GM12878 (cell line): ENCODE data around the gene ISLR. TPM values are rescaled to one million over a fixed set of nuclear protein-coding genes. Genes with fewer than 3 reads are reported as not detected.

Experiments
- ATAC-seq: fragments of 200-7000 bp; cut with Tn5 transposase; 3 replicates; pipeline ENCODE4 v1.9.1; 2020; ENCODE audit warnings: mild to moderate bottlenecking, moderate library complexity
- BruUV-seq: library from RNA; stranded (reverse); fragments of 400-500 nt; replicated peaks from 2 replicates; lab custom pipeline; 2021; lab: Mats Ljungman, UMichigan
- CTCF ChIA-PET: fragments of 300-600 bp; sonication (Branson Sonifier 250); formaldehyde crosslinking; extraction: SDS; loops from one replicate; lab custom pipeline; 2021; ENCODE audit warnings: inconsistent platforms; lab: Yijun Ruan, JAX
- POLR2A ChIA-PET: fragments of 350-600 bp; formaldehyde crosslinking; extraction: SDS; loops from one replicate; lab custom pipeline; 2021; ENCODE audit warnings: inconsistent platforms; lab: Charles Lee
- RAD21 ChIA-PET: fragments of 300-600 bp; sonication (Branson Sonifier 250); formaldehyde crosslinking; loops from one replicate; lab custom pipeline; 2023; ENCODE audit warnings: antibody characterized with exemption; ENCODE audit not compliant: unreplicated experiment; lab: Charles Lee
- SMC1A ChIA-PET: fragments of 300-600 bp; sonication (Branson Sonifier 250); formaldehyde crosslinking; loops from one replicate; lab custom pipeline; 2023; ENCODE audit not compliant: unreplicated experiment, uncharacterized antibody; lab: Charles Lee
- DNase-seq: peaks from one replicate; pipeline ENCODE4 v3.0.0-alpha.2; 2011; ENCODE audit warnings: low read depth, low spot score
- FAIRE-seq: peaks from 3 replicates; lab custom pipeline; 2011; peaks lifted over from hg19 to GRCh38; lab: Jason Lieb, UNC
- H2AFZ ChIP-seq: 2 replicates; pipeline ENCODE4 v1.6.0; 2011; ENCODE audit warnings: low read depth, low read length, control low read depth; ENCODE audit not compliant: control insufficient read depth
- H3K27ac ChIP-seq: 2 replicates; pipeline ENCODE4 v1.5.1; 2011; ENCODE audit warnings: control low read depth; ENCODE audit not compliant: control insufficient read depth, insufficient read depth
- H3K27me3 ChIP-seq, 2 experiments: replicated peaks in 1 of 2; 2 replicates each; pipeline versions ENCODE4 v1.6.0 to v1.6.1; 2011; ENCODE audit warnings: low read length in 1 of 2; ENCODE audit not compliant: control insufficient read depth in 2 of 2, insufficient read depth in 2 of 2
- H3K36me3 ChIP-seq, 2 experiments: 2 replicates each; pipeline ENCODE4 v1.5.1; 2011; ENCODE audit warnings: low read length in 1 of 2; ENCODE audit not compliant: control insufficient read depth in 2 of 2, insufficient read depth in 2 of 2
- H3K4me1 ChIP-seq: 2 replicates; pipeline ENCODE4 v1.6.1; 2011; ENCODE audit warnings: mild to moderate bottlenecking, low read length, moderate library complexity, mixed read lengths; ENCODE audit not compliant: control insufficient read depth, insufficient read depth
- H3K4me2 ChIP-seq: 2 replicates; pipeline ENCODE4 v1.6.0; 2011; ENCODE audit warnings: control low read depth; ENCODE audit not compliant: control insufficient read depth, insufficient read depth
- H3K4me3 ChIP-seq: fragments of 200-600 bp; sonication (generic); 2 replicates; pipeline ENCODE4 v1.5.1; 2016
- H3K79me2 ChIP-seq: 2 replicates; pipeline ENCODE4 v1.6.0; 2011; ENCODE audit warnings: low read length; ENCODE audit not compliant: control insufficient read depth, insufficient read depth
- H3K9ac ChIP-seq: 2 replicates; pipeline ENCODE4 v1.8.0; 2011; ENCODE audit warnings: low read length, control low read depth, mixed read lengths; ENCODE audit not compliant: control insufficient read depth, insufficient read depth
- H3K9me3 ChIP-seq: replicated peaks from 3 replicates; pipeline ENCODE4 v1.5.1; 2011; ENCODE audit warnings: mild to moderate bottlenecking, low read length; ENCODE audit not compliant: control insufficient read depth, insufficient read depth
- H4K20me1 ChIP-seq: 2 replicates; pipeline ENCODE4 v1.6.0; 2011; ENCODE audit not compliant: control insufficient read depth, insufficient read depth
- EED ChIP-seq: sonication (generic); IDR thresholded peaks from 2 replicates; pipeline ENCODE4 v1.6.1; 2016; ENCODE audit warnings: antibody characterized with exemption, low read depth
- ELK1 ChIP-seq: IDR thresholded peaks from 2 replicates; pipeline ENCODE4 v1.6.1; 2012; ENCODE audit warnings: low read depth, low read length, improper control_type of control experiment
- HSF1 ChIP-seq: fragments of 150-350 bp; IDR thresholded peaks from 2 replicates; pipeline ENCODE4 v1.6.1; 2014; ENCODE audit warnings: mild to moderate bottlenecking, low read depth, low read length
- JUNB ChIP-seq: IDR thresholded peaks from 2 replicates; pipeline ENCODE4 v1.6.1; 2016; ENCODE audit warnings: antibody characterized with exemption, mild to moderate bottlenecking
- KAT2A ChIP-seq: conservative IDR thresholded peaks from 2 replicates; pipeline ENCODE4 v1.6.1; 2011; ENCODE audit warnings: low read depth, low read length; ENCODE audit not compliant: control insufficient read depth
- KDM1A ChIP-seq: fragments of 200-600 bp; sonication (generic); IDR thresholded peaks from 2 replicates; pipeline ENCODE4 v1.6.1; 2016; ENCODE audit warnings: borderline replicate concordance
- NFXL1 ChIP-seq: fragments of 450-650 bp; IDR thresholded peaks from 2 replicates; pipeline ENCODE4 v1.6.1; 2017; ENCODE audit warnings: antibody characterized with exemption, mild to moderate bottlenecking, borderline replicate concordance
- RB1 ChIP-seq: fragments of 450-650 bp; formaldehyde crosslinking; IDR thresholded peaks from 2 replicates; pipeline ENCODE4 v1.6.1; 2017; ENCODE audit warnings: mild to moderate bottlenecking, borderline replicate concordance
- RUNX3 ChIP-seq: IDR thresholded peaks from 2 replicates; pipeline ENCODE4 v1.6.1; 2012; ENCODE audit warnings: low read length, inconsistent platforms
- SP1 ChIP-seq: IDR thresholded peaks from one replicate; pipeline ENCODE4 v1.6.1; 2011; ENCODE audit warnings: low read depth, low read length
- SPI1 ChIP-seq: IDR thresholded peaks from 2 replicates; pipeline ENCODE4 v1.6.1; 2011; ENCODE audit warnings: low read depth, mild to moderate bottlenecking, low read length, moderate library complexity, borderline replicate concordance; ENCODE audit not compliant: insufficient read depth
- ZBTB11 ChIP-seq: fragments of 450-650 bp; formaldehyde crosslinking; IDR thresholded peaks from 2 replicates; pipeline ENCODE4 v1.5.0; 2022; ENCODE audit warnings: mild to moderate bottlenecking, missing genetic modification characterization
- WGBS: methylation state at CpG from one replicate; pipeline ENCODE4 v1.1.6; 2016; ENCODE audit warnings: low lambda C conversion rate; ENCODE audit not compliant: insufficient replicate concordance, insufficient coverage; ENCODE audit errors: missing lambda C conversion rate; 5-methylcytosine and 5-hydroxymethylcytosine counted together
- in situ Hi-C: fragments of 300-500 bp; cut with MboI; formaldehyde crosslinking; loops from 9 replicates; pipeline ENCODE4 v1.14.3; 2018; ENCODE audit warnings: mixed read lengths
- intact Hi-C: fragments of 100-400 bp; cut with micrococcal nuclease; formaldehyde crosslinking; loops from one replicate; pipeline ENCODE4 v1.14.2; 2022; ENCODE audit not compliant: unreplicated experiment
- polyA plus RNA-seq, 11 experiments: library from polyadenylated mRNA; depleted of rRNA in 4 of 11; unstranded in 6 of 11; stranded (reverse) in 5 of 11; fragments of >200 nt; fragmentation: Nextera tagmentation in 4 of 11; fragmentation: Illumina TruSeq in 1 of 11; extraction: Ambion mirVana in 4 of 11; extraction: Trizol in 1 of 11; gene quantifications; 1 replicate in 1 of 11; 2 replicates in 10 of 11; pipeline versions ENCODE4 v1.2.1 to v1.2.3, GENCODE V29; 2011 to 2016; ENCODE audit warnings: inconsistent platforms in 2 of 11, missing spikeins in 2 of 11, low read depth in 1 of 11
- total RNA-seq, 4 experiments: library from RNA; depleted of rRNA in 3 of 4; stranded (reverse); fragments of >200 nt in 3 of 4; fragmentation: Illumina TruSeq in 1 of 4; extraction: Trizol in 1 of 4; gene quantifications; 2 replicates each; pipeline versions ENCODE4 v1.2.1 to v1.2.3, GENCODE V29; 2013 to 2021

Gene ISLR
- total and polyA plus RNA-seq, 10 of the 15 experiments (the other 5 are each of a cell fraction or from before 2014, with no cell fraction given): 0.03 to 1.8 (median 0.54) TPM

- RAD21 ChIA-PET: no interaction called here
- no peak overlapping the region for H2AFZ ChIP-seq
- TF ChIP-seq ZBTB11: no peak
- TF ChIP-seq RB1: no peak
- TF ChIP-seq ELK1: no peak
- TF ChIP-seq SP1: no peak
- TF ChIP-seq SPI1: no peak
- no peak for TF ChIP-seq KDM1A
- no peak for TF ChIP-seq HSF1
- no peak for TF ChIP-seq RUNX3
- no peak for TF ChIP-seq JUNB
- no peak for TF ChIP-seq EED
- no peak for TF ChIP-seq KAT2A
- no peak for TF ChIP-seq NFXL1
- no peak overlapping the region for H3K27ac ChIP-seq
- DNase-seq: no peak
- CTCF ChIA-PET: no interaction called here
- H3K4me3 ChIP-seq: no peak overlapping the region
- BruUV-seq: no TSS peak
- WGBS: 14% methylated on average over 19 of the region's 25 CpGs
- FAIRE-seq: no peak
- POLR2A ChIA-PET: no interaction called here
- H4K20me1 ChIP-seq: no peaks in the 10 kb centered on the region
- H3K36me3 ChIP-seq: no peaks in the 10 kb centered on the region
- H3K4me2 ChIP-seq: no peak overlapping the region
- H3K79me2 ChIP-seq: no peaks in the 10 kb centered on the region
- in situ Hi-C loops (no loop called here), intact Hi-C loops (no loop called here)
- H3K27me3 ChIP-seq: peaks cover 0 to 11% of the 10 kb centered on the region in 2 experiments; a peak in 3 of 4 replicates
- H3K9ac ChIP-seq: no peak overlapping the region
- ATAC-seq: no peak
- H3K9me3 ChIP-seq: no peaks in the 10 kb centered on the region
- SMC1A ChIA-PET: no interaction called here
- no peaks in the 10 kb centered on the region for H3K4me1 ChIP-seq
Measured at GRCh38 chr15:74222240-74223119, 49.0 kb downstream of the ISLR start.
